ENCODE results near the gene RIC3.

The RIC3 gene

GRCh38 chr11:8102965-8103364 is 65.9 kb downstream of the RIC3 start:
- no peak for DNase-seq (ENCODE audit: low read depth)

- DNase-seq (ENCODE audit: low read depth): no peak
These were observed 66.4 kb downstream of the RIC3 start for GRCh38 chr11:8102296-8102915.

GRCh38 chr11:8101421-8101820 is 67.4 kb downstream of the RIC3 start:
- no peak for DNase-seq (ENCODE audit: low read depth)

GRCh38 chr11:8100605-8101004 is 68.2 kb downstream of the RIC3 start:
- DNase-seq (ENCODE audit: low read depth): no peak

GRCh38 chr11:8100158-8100557 is 68.7 kb downstream of the RIC3 start:
- DNase-seq (ENCODE audit: low read depth): no peak

GRCh38 chr11:8099291-8099899 is 69.4 kb downstream of the RIC3 start:
- DNase-seq (ENCODE audit: low read depth): peak; percentile 43

GRCh38 chr11:8098879-8099278 is 69.9 kb downstream of the RIC3 start:
- no peak for DNase-seq (ENCODE audit: low read depth)

GRCh38 chr11:8098361-8098760 is 70.5 kb downstream of the RIC3 start:
- no peak for DNase-seq (ENCODE audit: low read depth)

GRCh38 chr11:8097926-8098325 is 70.9 kb downstream of the RIC3 start:
- no peak for DNase-seq (ENCODE audit: low read depth)

- DNase-seq (ENCODE audit: low read depth): no peak
These were observed 71.4 kb downstream of the RIC3 start for GRCh38 chr11:8097468-8097867.

- no peak for DNase-seq (ENCODE audit: low read depth)
These were observed 71.8 kb downstream of the RIC3 start for GRCh38 chr11:8097062-8097461.

GRCh38 chr11:8096575-8096974 is 72.2 kb downstream of the RIC3 start:
- no peak for DNase-seq (ENCODE audit: low read depth)

- DNase-seq (ENCODE audit: low read depth): no peak
These were observed 72.9 kb downstream of the RIC3 start for GRCh38 chr11:8095806-8096522.

- no peak for DNase-seq (ENCODE audit: low read depth)
These were observed 73.5 kb downstream of the RIC3 start for GRCh38 chr11:8095371-8095770.

GRCh38 chr11:8094656-8095055 is 74.2 kb downstream of the RIC3 start:
- DNase-seq (ENCODE audit: low read depth): no peak

- no peak for DNase-seq (ENCODE audit: low read depth)
These were observed 74.8 kb downstream of the RIC3 start for GRCh38 chr11:8093931-8094575.

- DNase-seq (ENCODE audit: low read depth): no peak
These were observed 76.0 kb downstream of the RIC3 start for GRCh38 chr11:8092587-8093424.

GRCh38 chr11:8091721-8092120 is 77.1 kb downstream of the RIC3 start:
- no peak for DNase-seq (ENCODE audit: low read depth)

- DNase-seq (ENCODE audit: low read depth): no peak
These were observed 78.1 kb downstream of the RIC3 start for GRCh38 chr11:8090756-8091155.

GRCh38 chr11:8089791-8090510 is 78.9 kb downstream of the RIC3 start:
- no peak for DNase-seq (ENCODE audit: low read depth)

GRCh38 chr11:8087756-8088155 is 81.1 kb downstream of the RIC3 start:
- DNase-seq (ENCODE audit: low read depth): no peak

All from activated T-helper 1 cell treated with Interleukin-2 at 50 U/mL for 16 hours (primary cell).